Gastroesophageal sphincter (tissue), 4 donors: ENCODE results near the gene ESRRA. TPM values are rescaled to one million over a fixed set of nuclear protein-coding genes. Genes with fewer than 3 reads are reported as not detected.

Experiments
- ATAC-seq: fragments of 150-250 bp; one replicate; pipeline ENCODE4 v1.9.1; 2016; ENCODE audit warnings: mild to moderate bottlenecking, moderate library complexity
- H3K27ac ChIP-seq, 4 donors: fragments of 200-600 bp; sonication (generic) in 3 of 4; 1 replicate in 3 of 4; 2 replicates in 1 of 4; pipeline ENCODE4 v1.5.1; 2016 to 2019
- H3K27me3 ChIP-seq: fragments of 200-600 bp; sonication (generic); one replicate; pipeline ENCODE4 v1.5.1; 2019
- H3K36me3 ChIP-seq, 2 donors: fragments of 200-600 bp; sonication (generic); one replicate each; pipeline ENCODE4 v1.5.1; 2019; ENCODE audit warnings: control low read depth in 1 of 2
- H3K4me1 ChIP-seq, 3 donors: fragments of 200-600 bp; sonication (generic); 1 replicate in 2 of 3; 2 replicates in 1 of 3; pipeline ENCODE4 v1.5.1; 2016 to 2019; ENCODE audit warnings: control low read depth in 2 of 3
- H3K4me3 ChIP-seq, 2 donors: fragments of 200-600 bp; sonication (generic); one replicate each; pipeline ENCODE4 v1.5.1; 2019; ENCODE audit warnings: mild to moderate bottlenecking in 1 of 2, moderate library complexity in 1 of 2
- H3K9me3 ChIP-seq, 3 donors: fragments of 200-600 bp; sonication (generic); one replicate each; pipeline ENCODE4 v1.5.1; 2017 to 2019; ENCODE audit warnings: control low read depth in 2 of 3
- CTCF ChIP-seq, 4 experiments: fragments of 200-600 bp in 2 of 4; fragments of 450-650 bp in 2 of 4; sonication (generic) in 1 of 4; IDR thresholded peaks; one replicate each; pipeline ENCODE4 v1.5.1; 2017 to 2019; ENCODE audit warnings: antibody characterized with exemption in 4 of 4, mild to moderate bottlenecking in 2 of 4, moderate library complexity in 2 of 4
- EP300 ChIP-seq: sonication (generic); formaldehyde crosslinking; IDR thresholded peaks from one replicate; pipeline ENCODE4 v1.6.1; 2017; ENCODE audit warnings: antibody characterized with exemption, mild to moderate bottlenecking
- POLR2A ChIP-seq, 2 donors: fragments of 450-650 bp; IDR thresholded peaks; one replicate each; pipeline ENCODE4 v1.6.1; 2017; ENCODE audit warnings: antibody characterized with exemption in 2 of 2, mild to moderate bottlenecking in 2 of 2, moderate library complexity in 1 of 2
- POLR2AphosphoS5 ChIP-seq: sonication (generic); formaldehyde crosslinking; IDR thresholded peaks from one replicate; pipeline ENCODE4 v1.6.1; 2017; ENCODE audit warnings: antibody characterized with exemption
- WGBS, 2 donors: methylation state at CpG; one replicate each; pipeline ENCODE4 v1.1.5; 2018; ENCODE audit warnings: low coverage in 1 of 2; 5-methylcytosine and 5-hydroxymethylcytosine counted together
- total RNA-seq, 4 donors: library from RNA; depleted of rRNA; stranded (reverse); fragments of >200 nt; gene quantifications; one replicate each; pipeline ENCODE4 v1.1.0, GENCODE V29; 2016

The ESRRA gene
- total RNA-seq, 4 donors from 2014 or later: 39.8 to 77.1 (median 71.2) TPM

GRCh38 chr11:64283092-64283491, 22.2 kb upstream of the ESRRA start:
- H3K27me3 ChIP-seq: no peaks in the 10 kb centered on the region
- no peaks in the 10 kb centered on the region for H3K9me3 ChIP-seq
- peak overlapping the region in 1 of 4 donors; percentile 95 for H3K27ac ChIP-seq
- H3K36me3 ChIP-seq: peaks cover 0 to 46% of the 10 kb centered on the region in 2 donors
- ATAC-seq: no peak
- TF ChIP-seq CTCF (IDR thresholded peaks at IDR 0.05) (no peak), EP300 (no peak), POLR2AphosphoS5 (no peak), POLR2A (IDR thresholded peaks at IDR 0.05) (no peak)
- peaks cover 0 to 54% (median 22%) of the 10 kb centered on the region in 3 donors for H3K4me1 ChIP-seq
- H3K4me3 ChIP-seq: peak overlapping the region in 1 of 2 donors; percentile 72
- WGBS, 2 donors: 74 to 100% methylated on average over 1 to 3 of the region's 3 CpGs

- peak within 1 kb of the TSS; percentile 87 to 97 (median 94) for H3K27ac ChIP-seq
- WGBS, 2 donors: 0 to 6% methylated on average over 2 to 3 of the region's 44 CpGs
- no peaks in the 10 kb centered on the region for H3K27me3 ChIP-seq
- TF ChIP-seq EP300 (no peak), POLR2A (IDR thresholded peaks at IDR 0.05) (peak in 1 of 2 donors; percentile 56), POLR2AphosphoS5 (peak; percentile 49)
- H3K36me3 ChIP-seq: peaks cover 0 to 46% of the 10 kb centered on the region in 2 donors
- ATAC-seq: peak; percentile 93
- H3K4me3 ChIP-seq: peak within 1 kb of the TSS; percentile 72
- H3K4me1 ChIP-seq: peaks cover 0 to 54% (median 22%) of the 10 kb centered on the region in 3 donors
- H3K9me3 ChIP-seq: no peaks in the 10 kb centered on the region
Observed at GRCh38 chr11:64284048-64284961, 21.0 kb upstream of the ESRRA start, which contains the start of gene BAD. Gene BAD, minus strand, starts transcription at chr11:64284665. Its CDS starts 297 bp downstream, at chr11:64284368.

DNA sequence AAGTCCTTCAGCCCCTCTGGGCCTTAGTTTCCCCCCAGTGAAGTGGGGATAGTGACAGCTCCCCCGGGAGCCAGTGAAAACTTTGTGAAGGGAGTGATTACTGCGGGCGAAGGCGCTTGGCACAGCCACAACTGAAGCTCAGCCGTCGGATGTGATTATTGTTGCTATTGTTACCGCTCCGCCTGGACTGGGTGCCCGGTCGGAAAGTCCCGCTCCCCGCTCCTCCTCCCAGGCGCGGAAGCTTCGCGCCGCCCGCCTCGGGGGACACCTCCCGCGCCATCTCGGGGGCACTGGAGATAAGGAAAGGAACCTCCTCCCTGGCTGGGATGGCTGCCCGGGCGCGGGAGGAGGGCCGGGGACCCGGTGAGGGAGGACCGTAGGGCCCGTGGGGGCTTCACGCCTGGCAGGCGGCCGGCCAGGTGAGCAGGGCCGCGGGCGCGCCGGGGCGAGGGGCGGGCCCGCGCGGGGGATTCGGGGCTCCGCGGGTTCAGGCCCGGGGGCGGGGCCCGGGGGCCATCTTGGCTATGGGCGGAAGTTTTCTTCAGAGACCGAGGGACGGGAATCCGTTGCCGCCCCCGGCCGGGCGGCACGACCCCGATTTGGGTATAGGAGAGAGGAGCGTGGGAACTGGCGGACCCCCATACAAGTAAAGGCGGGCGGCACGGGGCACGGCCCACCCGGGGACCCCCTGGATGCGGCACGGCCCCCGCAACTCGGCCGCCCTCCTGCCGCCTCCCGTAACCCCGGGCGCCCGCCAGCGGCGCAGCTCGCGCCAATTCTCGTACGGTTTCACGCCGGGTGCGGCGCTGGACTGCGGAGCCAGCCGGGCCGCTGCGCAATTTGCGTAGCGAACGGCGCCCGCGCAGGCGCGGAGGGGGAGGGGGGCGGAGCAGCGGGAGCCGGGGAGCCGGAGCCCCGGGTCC, 20.1 kb upstream of the ESRRA start, which contains the start of gene GPR137:
TSS of gene GPR137 (plus strand) at position 887 of the 923 bp plus-strand sequence. CDS start 677 bp downstream, outside the sequence.
- ATAC-seq: peak; percentile 79
- H3K4me3 ChIP-seq: peak within 1 kb of the TSS; percentile 72
- WGBS, 2 donors: 0% methylated on average over 6 of the region's 102 CpGs; no CpG with 5 or more reads in 1 of the 2 donors

DNA sequence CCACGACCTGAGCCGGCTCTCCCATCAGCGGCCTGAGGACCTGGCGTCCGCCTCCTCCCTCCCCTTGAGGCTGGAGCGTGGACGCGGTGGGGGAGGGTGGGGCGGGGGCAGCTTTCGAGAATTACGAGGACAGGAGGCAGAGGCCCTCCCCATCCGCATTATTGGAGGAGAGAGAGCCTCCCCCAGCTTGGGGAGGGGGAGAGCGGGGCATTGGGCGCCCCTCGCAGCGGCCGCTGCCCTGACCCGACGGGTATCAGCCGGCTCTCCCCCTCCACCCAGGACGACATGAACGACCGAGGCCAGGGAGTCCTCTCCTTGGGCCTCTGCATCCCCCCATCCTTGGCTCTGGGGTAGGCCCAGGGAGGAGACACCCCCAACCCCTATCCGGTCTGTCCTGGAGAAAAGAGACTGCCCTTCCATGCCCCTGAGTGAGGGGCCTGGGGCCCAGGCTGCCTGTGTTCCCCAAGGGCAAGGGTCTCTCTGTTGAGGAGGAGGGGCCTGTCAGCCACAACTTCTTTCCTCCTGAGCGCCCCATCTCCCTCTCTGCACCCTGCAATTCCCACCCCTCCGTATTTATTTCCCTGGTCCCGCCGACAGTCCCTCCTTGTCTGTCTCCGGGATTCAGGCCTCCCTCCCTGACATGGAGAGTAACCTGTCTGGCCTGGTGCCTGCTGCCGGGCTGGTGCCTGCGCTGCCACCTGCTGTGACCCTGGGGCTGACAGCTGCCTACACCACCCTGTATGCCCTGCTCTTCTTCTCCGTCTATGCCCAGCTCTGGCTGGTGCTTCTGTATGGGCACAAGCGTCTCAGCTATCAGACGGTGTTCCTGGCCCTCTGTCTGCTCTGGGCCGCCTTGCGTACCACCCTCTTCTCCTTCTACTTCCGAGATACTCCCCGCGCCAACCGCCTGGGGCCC, 19.2 kb upstream of the ESRRA start:
- peak overlapping the region; percentile 72 for H3K4me3 ChIP-seq
- H3K27ac ChIP-seq: peak overlapping the region; percentile 87 to 97 (median 94)
- H3K36me3 ChIP-seq: peaks cover 0 to 41% of the 10 kb centered on the region in 2 donors
- no peaks in the 10 kb centered on the region for H3K9me3 ChIP-seq
- H3K4me1 ChIP-seq: peaks cover 0 to 57% (median 25%) of the 10 kb centered on the region in 3 donors
- 67 to 87% methylated on average over 3 to 13 of the region's 40 CpGs for WGBS, 2 donors
- H3K27me3 ChIP-seq: peaks cover 17% of the 10 kb centered on the region
- no peak for TF ChIP-seq POLR2AphosphoS5
- TF ChIP-seq CTCF (IDR thresholded peaks at IDR 0.05): no peak
- no peak for TF ChIP-seq EP300
- TF ChIP-seq POLR2A (IDR thresholded peaks at IDR 0.05): no peak
- no peak for ATAC-seq

More for the DNA sequence above, 20.1 kb upstream of the ESRRA start, which contains the start of gene GPR137:
- TF ChIP-seq POLR2AphosphoS5 (peak; percentile 23), POLR2A (IDR thresholded peaks at IDR 0.05) (peak; percentile 33 to 40), EP300 (no peak), CTCF (IDR thresholded peaks at IDR 0.05) (peak in 1 of 4 experiments; percentile 17)
- Histone ChIP-seq H3K9me3 (no peaks in the 10 kb centered on the region), H3K27ac (peak within 1 kb of the TSS; percentile 87 to 97 (median 94)), H3K27me3 (peaks cover 8% of the 10 kb centered on the region), H3K4me1 (peaks cover 0 to 54% (median 22%) of the 10 kb centered on the region in 3 donors), H3K36me3 (peaks cover 0 to 48% of the 10 kb centered on the region in 2 donors)
